WTC11 (cell line): ENCODE data around the gene ACSBG1.

Experiments
- ATF1 ChIP-seq: sonication (generic); formaldehyde crosslinking; IDR thresholded peaks from 2 replicates; pipeline ENCODE4 v1.8.1; 2023; ENCODE audit warnings: mild to moderate bottlenecking, moderate library complexity, missing genetic modification reagents
- CREM ChIP-seq: sonication (generic); formaldehyde crosslinking; IDR thresholded peaks from 2 replicates; pipeline ENCODE4 v1.8.1; 2022; ENCODE audit warnings: mild to moderate bottlenecking, missing genetic modification reagents, moderate library complexity
- FOXK1 ChIP-seq: sonication (generic); formaldehyde crosslinking; IDR thresholded peaks from 2 replicates; pipeline ENCODE4 v1.8.0; 2022; ENCODE audit warnings: mild to moderate bottlenecking, moderate library complexity, missing genetic modification reagents
- JUN ChIP-seq: sonication (generic); formaldehyde crosslinking; IDR thresholded peaks from 2 replicates; pipeline ENCODE4 v1.8.0; 2023; ENCODE audit warnings: mild to moderate bottlenecking, missing genetic modification reagents
- NFYB ChIP-seq: sonication (generic); formaldehyde crosslinking; conservative IDR thresholded peaks from 2 replicates; pipeline ENCODE4 v1.8.0; 2022; ENCODE audit warnings: low read depth, missing genetic modification reagents
- NR2C2 ChIP-seq: sonication (generic); formaldehyde crosslinking; IDR thresholded peaks from 2 replicates; pipeline ENCODE4 v1.8.0; 2022; ENCODE audit warnings: mild to moderate bottlenecking, missing genetic modification reagents
- SP1 ChIP-seq: sonication (generic); formaldehyde crosslinking; conservative IDR thresholded peaks from 2 replicates; pipeline ENCODE4 v1.8.1; 2022; ENCODE audit warnings: missing genetic modification reagents
- TEAD1 ChIP-seq: sonication (generic); formaldehyde crosslinking; IDR thresholded peaks from 2 replicates; pipeline ENCODE4 v1.8.0; 2022; ENCODE audit warnings: mild to moderate bottlenecking, missing genetic modification reagents
- TF ChIP-seq, protein P1 (sequence below): sonication (generic); formaldehyde crosslinking; IDR thresholded peaks from 2 replicates; pipeline ENCODE4 v1.8.1; 2022; ENCODE audit warnings: low read depth, mild to moderate bottlenecking, moderate library complexity, missing genetic modification reagents, borderline replicate concordance
- TF ChIP-seq, protein P2 (sequence below): fragments of 200-600 bp; IDR thresholded peaks from 2 replicates; pipeline ENCODE4 v1.8.0; 2022; ENCODE audit warnings: antibody characterized with exemption
- TF ChIP-seq, protein P3 (sequence below): fragments of 250-450 bp; sonication (Bioruptor Pico); IDR thresholded peaks from 2 replicates; pipeline ENCODE4 v1.9.0; 2021; ENCODE audit warnings: moderate library complexity, mild to moderate bottlenecking, inconsistent platforms, borderline replicate concordance
- TF ChIP-seq, protein P4 (sequence below): sonication (generic); formaldehyde crosslinking; IDR thresholded peaks from 2 replicates; pipeline ENCODE4 v1.8.0; 2022; ENCODE audit warnings: mild to moderate bottlenecking, missing genetic modification reagents

DNA sequence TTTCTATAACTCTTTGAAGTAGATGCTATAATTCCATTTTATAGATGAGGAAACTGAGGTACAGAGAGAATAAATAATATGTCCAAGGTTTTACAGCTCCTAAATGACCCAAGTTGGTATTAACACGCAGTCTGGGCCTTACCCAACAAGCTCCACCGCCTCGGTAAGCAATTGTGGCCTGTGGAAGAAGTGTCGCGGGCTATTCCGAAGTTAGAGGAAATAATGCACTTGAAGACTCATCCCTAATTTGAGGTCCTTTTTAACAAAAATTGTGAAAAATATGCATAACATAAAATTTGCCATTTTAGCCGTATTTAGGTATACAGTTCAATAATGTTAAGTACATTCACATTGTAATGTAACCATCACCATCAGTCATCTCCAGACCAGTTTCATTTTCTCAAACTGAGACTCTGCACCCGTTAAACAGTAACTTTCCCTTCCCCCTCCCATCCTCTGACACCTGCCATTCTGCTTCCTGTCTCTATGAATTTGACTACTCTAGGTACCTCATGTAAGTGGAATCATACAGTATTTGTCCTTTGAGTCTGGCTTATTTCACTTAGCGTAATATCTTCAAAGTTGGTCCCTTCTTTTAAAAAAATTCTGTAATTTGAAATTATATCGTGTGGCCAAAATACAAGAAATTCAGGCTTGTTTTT is 67.0 kb downstream of the ACSBG1 start:
- no peak for TF ChIP-seq JUN (CRISPR knock-in tag)
- no peak for TF ChIP-seq NR2C2 (CRISPR knock-in tag)
- no peak for TF ChIP-seq FOXK1 (CRISPR knock-in tag)
- TF ChIP-seq, protein P1, sequence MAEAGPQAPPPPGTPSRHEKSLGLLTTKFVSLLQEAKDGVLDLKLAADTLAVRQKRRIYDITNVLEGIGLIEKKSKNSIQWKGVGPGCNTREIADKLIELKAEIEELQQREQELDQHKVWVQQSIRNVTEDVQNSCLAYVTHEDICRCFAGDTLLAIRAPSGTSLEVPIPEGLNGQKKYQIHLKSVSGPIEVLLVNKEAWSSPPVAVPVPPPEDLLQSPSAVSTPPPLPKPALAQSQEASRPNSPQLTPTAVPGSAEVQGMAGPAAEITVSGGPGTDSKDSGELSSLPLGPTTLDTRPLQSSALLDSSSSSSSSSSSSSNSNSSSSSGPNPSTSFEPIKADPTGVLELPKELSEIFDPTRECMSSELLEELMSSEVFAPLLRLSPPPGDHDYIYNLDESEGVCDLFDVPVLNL (CRISPR knock-in tag), result no peak
- TF ChIP-seq, protein P2, sequence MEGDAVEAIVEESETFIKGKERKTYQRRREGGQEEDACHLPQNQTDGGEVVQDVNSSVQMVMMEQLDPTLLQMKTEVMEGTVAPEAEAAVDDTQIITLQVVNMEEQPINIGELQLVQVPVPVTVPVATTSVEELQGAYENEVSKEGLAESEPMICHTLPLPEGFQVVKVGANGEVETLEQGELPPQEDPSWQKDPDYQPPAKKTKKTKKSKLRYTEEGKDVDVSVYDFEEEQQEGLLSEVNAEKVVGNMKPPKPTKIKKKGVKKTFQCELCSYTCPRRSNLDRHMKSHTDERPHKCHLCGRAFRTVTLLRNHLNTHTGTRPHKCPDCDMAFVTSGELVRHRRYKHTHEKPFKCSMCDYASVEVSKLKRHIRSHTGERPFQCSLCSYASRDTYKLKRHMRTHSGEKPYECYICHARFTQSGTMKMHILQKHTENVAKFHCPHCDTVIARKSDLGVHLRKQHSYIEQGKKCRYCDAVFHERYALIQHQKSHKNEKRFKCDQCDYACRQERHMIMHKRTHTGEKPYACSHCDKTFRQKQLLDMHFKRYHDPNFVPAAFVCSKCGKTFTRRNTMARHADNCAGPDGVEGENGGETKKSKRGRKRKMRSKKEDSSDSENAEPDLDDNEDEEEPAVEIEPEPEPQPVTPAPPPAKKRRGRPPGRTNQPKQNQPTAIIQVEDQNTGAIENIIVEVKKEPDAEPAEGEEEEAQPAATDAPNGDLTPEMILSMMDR, result no peak
- TF ChIP-seq, protein P3, sequence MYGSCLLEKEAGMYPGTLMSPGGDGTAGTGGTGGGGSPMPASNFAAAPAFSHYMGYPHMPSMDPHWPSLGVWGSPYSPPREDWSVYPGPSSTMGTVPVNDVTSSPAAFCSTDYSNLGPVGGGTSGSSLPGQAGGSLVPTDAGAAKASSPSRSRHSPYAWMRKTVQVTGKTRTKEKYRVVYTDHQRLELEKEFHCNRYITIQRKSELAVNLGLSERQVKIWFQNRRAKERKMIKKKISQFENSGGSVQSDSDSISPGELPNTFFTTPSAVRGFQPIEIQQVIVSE (CRISPR knock-in tag), result no peak
- no peak for TF ChIP-seq ATF1 (CRISPR knock-in tag)
- TF ChIP-seq, protein P4, sequence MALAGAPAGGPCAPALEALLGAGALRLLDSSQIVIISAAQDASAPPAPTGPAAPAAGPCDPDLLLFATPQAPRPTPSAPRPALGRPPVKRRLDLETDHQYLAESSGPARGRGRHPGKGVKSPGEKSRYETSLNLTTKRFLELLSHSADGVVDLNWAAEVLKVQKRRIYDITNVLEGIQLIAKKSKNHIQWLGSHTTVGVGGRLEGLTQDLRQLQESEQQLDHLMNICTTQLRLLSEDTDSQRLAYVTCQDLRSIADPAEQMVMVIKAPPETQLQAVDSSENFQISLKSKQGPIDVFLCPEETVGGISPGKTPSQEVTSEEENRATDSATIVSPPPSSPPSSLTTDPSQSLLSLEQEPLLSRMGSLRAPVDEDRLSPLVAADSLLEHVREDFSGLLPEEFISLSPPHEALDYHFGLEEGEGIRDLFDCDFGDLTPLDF, result no peak
- TF ChIP-seq SP1 (CRISPR knock-in tag), result no peak
- TF ChIP-seq NFYB, result no peak
- no peak for TF ChIP-seq TEAD1
- no peak for TF ChIP-seq CREM
